Activated T-helper 9 cell treated with anti-CD3 and anti-CD28 coated beads, Interleukin-2, amount 50 U/mL, for 16 hours (primary cell): ENCODE measurements around the gene RPS6KA4.

ENCODE experiments used
- DNase-seq: peaks from one replicate; pipeline ENCODE4 v3.0.0-alpha.2; 2020; ENCODE audit warnings: low read depth

Gene RPS6KA4

GRCh38 chr11:64348383-64349024 is 10.5 kb upstream of the RPS6KA4 start:
- DNase-seq = no peak

GRCh38 chr11:64349025-64349387 is 10.0 kb upstream of the RPS6KA4 start:
- DNase-seq = no peak

GRCh38 chr11:64349404-64349803 is 9.6 kb upstream of the RPS6KA4 start:
- no peak for DNase-seq

- DNase-seq = no peak
These were observed 7.8 kb upstream of the RPS6KA4 start for GRCh38 chr11:64351136-64351631.

- no peak for DNase-seq
These were observed 6.6 kb upstream of the RPS6KA4 start for GRCh38 chr11:64352099-64352994.

GRCh38 chr11:64352995-64353714 is 5.8 kb upstream of the RPS6KA4 start:
- no peak for DNase-seq

- no peak for DNase-seq
These were observed 5.1 kb upstream of the RPS6KA4 start for GRCh38 chr11:64353715-64354506.

GRCh38 chr11:64355078-64355940 is 3.7 kb upstream of the RPS6KA4 start:
- DNase-seq = no peak

- DNase-seq = no peak
These were observed 2.2 kb upstream of the RPS6KA4 start for GRCh38 chr11:64356498-64357411.

GRCh38 chr11:64357446-64357845 is 1.5 kb upstream of the RPS6KA4 start:
- no peak for DNase-seq

GRCh38 chr11:64357904-64358535 is 942 bp upstream of the RPS6KA4 start:
- no peak for DNase-seq

- no peak for DNase-seq
These were observed 441 bp upstream of the RPS6KA4 start for GRCh38 chr11:64358536-64358906.

- no peak for DNase-seq
These were observed 917 bp downstream of the RPS6KA4 start for GRCh38 chr11:64359712-64360445.

- DNase-seq = no peak
These were observed 1.5 kb downstream of the RPS6KA4 start for GRCh38 chr11:64360448-64360921.

- no peak for DNase-seq
These were observed 2.7 kb downstream of the RPS6KA4 start for GRCh38 chr11:64361659-64362058.

GRCh38 chr11:64362339-64362738 is 3.4 kb downstream of the RPS6KA4 start:
- DNase-seq = no peak

GRCh38 chr11:64364435-64364834 is 5.5 kb downstream of the RPS6KA4 start:
- no peak for DNase-seq

- DNase-seq = no peak
These were observed 5.9 kb downstream of the RPS6KA4 start for GRCh38 chr11:64364911-64365310.
